ENCODE results near the gene EDN2. TPM values are rescaled to one million over a fixed set of nuclear protein-coding genes. Genes with fewer than 3 reads are reported as not detected.

Gene EDN2
- total RNA-seq, 1 experiment from 2014 or later = 0.24 TPM

GRCh38 chr1:41437011-41437355, 47.5 kb downstream of the EDN2 start:
- no peak for DNase-seq
- no peak overlapping the region for H3T11ph ChIP-seq (ENCODE audit: low read length)
- no CpG with 5 or more reads among the region's 3 CpGs for WGBS (ENCODE audit: extremely low coverage, insufficient read length, low lambda C conversion rate)
- no peak overlapping the region for H3K27ac ChIP-seq (ENCODE audit: insufficient read length, low read depth, low read length)
- H4K5ac ChIP-seq (ENCODE audit: insufficient read length, low read depth, low read length) = no peak overlapping the region
- no peak overlapping the region for H4K91ac ChIP-seq (ENCODE audit: insufficient read length, low read depth, low read length)
- H3K4me1 ChIP-seq (ENCODE audit: insufficient read depth, low read length) = no peaks in the 10 kb centered on the region
- no peak overlapping the region for H2BK15ac ChIP-seq (ENCODE audit: low read depth, low read length)
- H2BK5ac ChIP-seq (ENCODE audit: insufficient read length, low read length) = no peak overlapping the region
- no peak overlapping the region for H3K18ac ChIP-seq (ENCODE audit: insufficient read length, low read depth, low read length)
- TF ChIP-seq CTCF (conservative IDR thresholded peaks at IDR 0.05) = no peak
- H3K23me2 ChIP-seq (ENCODE audit: insufficient read length, low read depth, low read length, poor library complexity, severe bottlenecking) = no peaks in the 10 kb centered on the region
- no peak overlapping the region for H3K4me3 Mint-ChIP-seq
- no peak overlapping the region for H4K8ac ChIP-seq (replicated peaks; ENCODE audit: insufficient read length, low read depth, low read length)
- no peaks in the 10 kb centered on the region for H3K79me1 ChIP-seq (ENCODE audit: insufficient read depth, low read depth, low read length, poor library complexity, severe bottlenecking)
- H2BK12ac ChIP-seq (ENCODE audit: insufficient read length, low read depth, low read length) = no peak overlapping the region
- H3K9ac ChIP-seq (ENCODE audit: extremely low read depth, insufficient read length, low read length) = no peak overlapping the region
- no peak overlapping the region for H3K23ac ChIP-seq (ENCODE audit: insufficient read length, low read depth, low read length)
- H3K4ac ChIP-seq (ENCODE audit: low read depth, low read length) = no peak overlapping the region
- peaks cover 20% of the 10 kb centered on the region for H3K27me3 Mint-ChIP-seq (ENCODE audit: low read depth)
- no peak overlapping the region for H3K56ac ChIP-seq (ENCODE audit: insufficient read length, low read depth, low read length)
- no peaks in the 10 kb centered on the region for H3K27me3 ChIP-seq (ENCODE audit: insufficient read depth, low read length)
- no peaks in the 10 kb centered on the region for H3K9me3 ChIP-seq (ENCODE audit: control insufficient read depth, low read depth, low read length)
- no peak overlapping the region for H3K14ac ChIP-seq (ENCODE audit: insufficient read depth, low read length)
- no peaks in the 10 kb centered on the region for H3K36me3 Mint-ChIP-seq (ENCODE audit: insufficient read depth in 1 of 3, low read depth in 3 of 3)
- H3K4me2 ChIP-seq (ENCODE audit: insufficient read depth, insufficient read length, low read length) = no peak overlapping the region
- H2AFZ ChIP-seq (ENCODE audit: low read length) = no peak overlapping the region
- H2BK20ac ChIP-seq (ENCODE audit: low read depth, low read length, poor library complexity, severe bottlenecking) = no peak overlapping the region
- H2AK5ac ChIP-seq (ENCODE audit: insufficient read length, low read length) = no peak overlapping the region
- no peaks in the 10 kb centered on the region for H4K20me1 ChIP-seq (ENCODE audit: control insufficient read depth, insufficient read depth, insufficient read length)
- H3K27ac Mint-ChIP-seq = no peak overlapping the region
- H3K4me1 Mint-ChIP-seq = peaks cover 30 to 41% of the 10 kb centered on the region in 2 experiments
- no peaks in the 10 kb centered on the region for H3K9me3 Mint-ChIP-seq
- H2BK120ac ChIP-seq (ENCODE audit: low read depth, low read length, poor library complexity, severe bottlenecking) = no peak overlapping the region
- no peaks in the 10 kb centered on the region for H3K79me2 ChIP-seq (ENCODE audit: insufficient read depth, low read length)

Measured in H9 (cell line).